NB4 (cell line): ENCODE measurements around the gene PRKCE.

Source experiments
- DNase-seq: peaks from one replicate; pipeline ENCODE4 v3.0.0; 2010; ENCODE audit warnings: low read depth
- H3K4me3 ChIP-seq: one replicate; pipeline ENCODE4 v1.5.1; 2011; ENCODE audit warnings: mild to moderate bottlenecking, low read depth, low read length, moderate library complexity
- CTCF ChIP-seq: IDR thresholded peaks from one replicate; pipeline ENCODE4 v1.5.1; 2012; ENCODE audit warnings: low read depth, low read length
- MAX ChIP-seq: IDR thresholded peaks from 2 replicates; pipeline ENCODE4 v1.6.1; 2011; ENCODE audit warnings: low read depth, low read length
- MYC ChIP-seq: IDR thresholded peaks from 2 replicates; pipeline ENCODE4 v1.6.1; 2011; ENCODE audit warnings: low read depth, low read length
- POLR2A ChIP-seq: IDR thresholded peaks from 2 replicates; pipeline ENCODE4 v1.6.1; 2011; ENCODE audit warnings: mild to moderate bottlenecking; ENCODE audit not compliant: insufficient read length; ENCODE audit errors: extremely low read depth

The PRKCE gene

GRCh38 chr2:46165916-46166315 lies 514.4 kb downstream of the PRKCE start:
- DNase-seq: no peak
- TF ChIP-seq CTCF: no peak
- no peak overlapping the region for H3K4me3 ChIP-seq

DNA sequence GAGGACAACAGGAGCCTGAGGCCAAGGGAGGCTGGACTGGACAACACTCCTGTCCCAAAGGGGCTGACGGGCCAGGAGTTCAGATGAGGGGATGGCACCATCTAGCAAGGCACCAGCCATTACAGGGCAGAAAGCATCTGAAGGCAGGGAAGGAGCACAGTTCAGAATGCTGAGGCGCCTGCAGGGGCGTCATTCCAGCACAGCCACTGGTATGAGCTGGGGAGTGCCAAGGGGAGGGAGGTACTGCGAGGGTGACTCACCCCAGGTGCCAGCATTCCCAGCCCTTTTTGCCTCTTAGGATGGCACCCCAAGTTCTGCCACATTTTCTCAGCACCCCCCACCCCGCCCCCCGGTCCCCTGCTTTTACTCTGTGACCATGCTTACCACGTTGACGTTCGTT lies 515.9 kb downstream of the PRKCE start:
- no peak for DNase-seq
- no peak for TF ChIP-seq MAX
- TF ChIP-seq CTCF: no peak
- TF ChIP-seq MYC: no peak
- no peak for TF ChIP-seq POLR2A

DNA sequence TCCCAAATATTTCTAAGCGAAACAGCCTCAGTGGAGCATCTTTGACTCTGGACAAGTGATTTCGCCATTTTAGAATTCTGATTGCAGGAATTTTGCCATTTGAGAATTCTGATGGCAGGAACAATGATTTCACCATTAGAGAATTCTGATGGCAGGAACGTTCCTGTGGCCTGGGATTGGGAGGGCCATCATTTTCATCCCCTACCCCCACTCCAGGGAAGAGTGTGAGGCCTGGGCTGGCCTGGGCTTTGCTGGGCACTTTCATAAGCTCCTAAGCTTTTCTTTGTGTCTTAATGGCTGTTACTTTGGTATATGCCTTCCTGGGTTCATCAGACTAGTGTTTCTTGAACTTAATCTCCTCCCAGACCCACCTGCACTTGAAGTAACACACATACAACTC lies 516.4 kb downstream of the PRKCE start:
- no peak overlapping the region for H3K4me3 ChIP-seq
- DNase-seq: no peak
- TF ChIP-seq CTCF: no peak
- no peak for TF ChIP-seq POLR2A
- no peak for TF ChIP-seq MYC
- TF ChIP-seq MAX: no peak

More for the DNA sequence above, 515.9 kb downstream of the PRKCE start:
- no peak overlapping the region for H3K4me3 ChIP-seq

- no peak overlapping the region for H3K4me3 ChIP-seq
- TF ChIP-seq POLR2A (no peak), CTCF (no peak), MYC (no peak), MAX (no peak)
- no peak for DNase-seq
Observed at GRCh38 chr2:46169467-46169866, 518.0 kb downstream of the PRKCE start.

- H3K4me3 ChIP-seq: no peak overlapping the region
- TF ChIP-seq MAX: no peak
- TF ChIP-seq CTCF: no peak
- no peak for TF ChIP-seq POLR2A
- TF ChIP-seq MYC: no peak
- DNase-seq: no peak
Observed at GRCh38 chr2:46170026-46170425, 518.6 kb downstream of the PRKCE start.

GRCh38 chr2:46170611-46171350 lies 519.3 kb downstream of the PRKCE start:
- DNase-seq: no peak
- no peak overlapping the region for H3K4me3 ChIP-seq
- no peak for TF ChIP-seq POLR2A
- no peak for TF ChIP-seq MAX
- no peak for TF ChIP-seq MYC
- TF ChIP-seq CTCF: no peak
